Panc1 (cell line): ENCODE results near the gene SPRYD3. TPM values are rescaled to one million over a fixed set of nuclear protein-coding genes. Genes with fewer than 3 reads are reported as not detected.

ENCODE experiments used
- ATAC-seq: fragments of 200-7000 bp; cut with Tn5 transposase; 2 replicates; pipeline ENCODE4 v1.9.1; 2020; ENCODE audit warnings: mild to moderate bottlenecking, moderate library complexity
- BruUV-seq: library from RNA; stranded (reverse); fragments of 400-500 nt; replicated peaks from 2 replicates; lab custom pipeline; 2021; lab: Mats Ljungman, UMichigan
- CTCF ChIA-PET: fragments of 300-600 bp; sonication (Branson Sonifier 250); formaldehyde crosslinking; loops from one replicate; lab custom pipeline; 2022; ENCODE audit warnings: antibody characterized with exemption; lab: Charles Lee
- POLR2A ChIA-PET: fragments of 300-600 bp; sonication (Branson Sonifier 250); formaldehyde crosslinking; loops from one replicate; lab custom pipeline; 2022; ENCODE audit warnings: antibody characterized with exemption; lab: Charles Lee
- DNase-seq: peaks from one replicate; pipeline ENCODE4 v3.0.0-alpha.2; 2010; ENCODE audit warnings: low read depth, low spot score
- H3K27ac ChIP-seq: 2 replicates; pipeline ENCODE4 v1.5.1; 2011; ENCODE audit warnings: mild to moderate bottlenecking, low read length, inconsistent platforms
- H3K27me3 ChIP-seq: fragments of 200-500 bp; sonication (Bioruptor generic); 2 replicates; pipeline ENCODE4 v1.6.0; 2014; ENCODE audit warnings: low read length, inconsistent platforms; ENCODE audit not compliant: control insufficient read depth, insufficient read depth
- H3K36me3 ChIP-seq: fragments of 200-500 bp; sonication (Bioruptor generic); 2 replicates; pipeline ENCODE4 v1.5.1; 2014; ENCODE audit warnings: inconsistent platforms, mild to moderate bottlenecking, low read length, moderate library complexity; ENCODE audit not compliant: control insufficient read depth, insufficient read depth
- H3K4me1 ChIP-seq: 2 replicates; pipeline ENCODE4 v1.5.1; 2011; ENCODE audit warnings: inconsistent platforms, mild to moderate bottlenecking, low read length, moderate library complexity; ENCODE audit not compliant: control insufficient read depth, insufficient read depth
- H3K4me3 ChIP-seq, 2 experiments: 2 replicates each; pipeline ENCODE4 v1.5.1; 2011 to 2012; ENCODE audit warnings: low read depth in 2 of 2, low read length in 2 of 2, mild to moderate bottlenecking in 2 of 2, inconsistent platforms in 1 of 2, moderate library complexity in 1 of 2
- H3K9me3 ChIP-seq: fragments of 200-500 bp; sonication (Bioruptor generic); 2 replicates; pipeline ENCODE4 v1.5.1; 2014; ENCODE audit warnings: low read depth, mild to moderate bottlenecking, inconsistent platforms, low read length, moderate library complexity; ENCODE audit not compliant: control insufficient read depth, insufficient read depth
- POLR2AphosphoS5 ChIP-seq: IDR thresholded peaks from 2 replicates; pipeline ENCODE4 v1.6.1; 2012; ENCODE audit warnings: mild to moderate bottlenecking, low read depth, low read length, moderate library complexity
- REST ChIP-seq, 2 experiments: IDR thresholded peaks; 2 replicates each; pipeline ENCODE4 v1.6.1; 2011 to 2012; ENCODE audit warnings: low read depth in 2 of 2, control low read depth in 1 of 2, low read length in 1 of 2, mild to moderate bottlenecking in 1 of 2, moderate library complexity in 1 of 2; ENCODE audit not compliant: insufficient read depth in 1 of 2
- SIN3A ChIP-seq: IDR thresholded peaks from 2 replicates; pipeline ENCODE4 v1.6.1; 2012; ENCODE audit warnings: low read depth, mild to moderate bottlenecking, low read length, moderate library complexity, borderline replicate concordance; ENCODE audit not compliant: insufficient read depth
- TCF7L2 ChIP-seq: IDR thresholded peaks from 2 replicates; pipeline ENCODE4 v1.6.1; 2011; ENCODE audit warnings: mild to moderate bottlenecking, low read depth, low read length, inconsistent platforms
- in situ Hi-C: cut with HindIII; loops from 2 replicates; pipeline ENCODE4 v1.10.0; 2016; ENCODE audit warnings: low sequenced_read_pairs, low pct_unique_long_range_greater_than_20kb
- intact Hi-C: fragments of 100-400 bp; cut with micrococcal nuclease; formaldehyde crosslinking; loops from one replicate; pipeline ENCODE4 v1.10.0; 2022; ENCODE audit not compliant: unreplicated experiment
- total RNA-seq: library from RNA; stranded (reverse); gene quantifications from one replicate; pipeline ENCODE4 v1.2.1, GENCODE V29; 2021; ENCODE audit not compliant: unreplicated experiment
- TF ChIP-seq, protein P1 (sequence below): fragments of 450-650 bp; IDR thresholded peaks from 2 replicates; pipeline ENCODE4 v1.5.1; 2017; ENCODE audit warnings: mild to moderate bottlenecking

Gene SPRYD3
- total RNA-seq, 1 experiment from 2014 or later, result 25.0 TPM

DNA sequence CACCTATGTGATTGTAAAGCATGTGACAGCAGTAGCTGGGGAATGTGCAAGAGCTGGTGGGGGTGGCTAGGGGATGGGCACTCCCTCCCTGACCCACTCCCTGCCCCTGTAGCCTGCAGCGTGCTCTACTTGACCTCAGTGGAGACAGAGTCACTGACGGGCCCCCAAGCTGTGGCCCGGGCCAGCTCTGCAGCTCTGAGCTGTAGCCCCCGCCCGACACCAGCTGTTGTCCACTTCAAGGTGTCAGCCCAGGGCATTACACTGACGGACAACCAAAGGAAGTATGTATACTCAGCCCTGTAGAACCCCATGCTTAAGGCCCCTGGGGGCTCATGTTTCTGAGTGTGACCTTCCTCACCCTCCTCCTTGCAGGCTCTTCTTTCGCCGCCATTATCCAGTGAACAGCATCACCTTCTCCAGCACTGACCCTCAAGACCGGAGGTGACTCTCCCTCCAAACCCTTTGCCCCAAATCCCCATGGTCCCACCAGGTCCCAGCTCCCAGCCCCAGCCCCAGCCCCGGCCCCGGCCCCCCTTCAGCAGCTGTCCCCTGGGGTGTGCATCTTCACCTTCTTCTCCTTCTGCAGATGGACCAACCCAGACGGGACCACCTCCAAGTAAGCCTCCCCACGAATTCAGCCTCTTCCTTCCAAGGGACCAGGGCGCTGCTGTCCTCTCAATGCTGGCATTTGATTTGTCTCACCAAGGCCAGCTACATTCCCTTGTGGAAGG lies 16.0 kb downstream of the SPRYD3 start:
- Histone ChIP-seq H3K36me3 (no peaks in the 10 kb centered on the region; the same call in 1 of the 2 replicates), H3K9me3 (no peaks in the 10 kb centered on the region), H3K27ac (no peak overlapping the region), H3K4me3 (no peak overlapping the region), H3K27me3 (no peaks in the 10 kb centered on the region), H3K4me1 (peaks cover 13% of the 10 kb centered on the region)
- ChIA-PET CTCF (no interaction called here), POLR2A (no interaction called here)
- BruUV-seq, result no TSS peak
- intact Hi-C loops, result loop anchor here (10.0 kb wide), 1 partner anchor 92 kb away; no protein-coding TSS in a partner anchor
- ATAC-seq, result no peak
- no peak for DNase-seq
- in situ Hi-C loops, result no loop called here
- TF ChIP-seq TCF7L2 (no peak), SIN3A (no peak), POLR2AphosphoS5 (no peak), REST (IDR thresholded peaks at IDR 0.05; ENCODE audit: insufficient read depth in 1 of 2, low read depth in 2 of 2, low read length in 1 of 2) (no peak)
- TF ChIP-seq, protein P1, sequence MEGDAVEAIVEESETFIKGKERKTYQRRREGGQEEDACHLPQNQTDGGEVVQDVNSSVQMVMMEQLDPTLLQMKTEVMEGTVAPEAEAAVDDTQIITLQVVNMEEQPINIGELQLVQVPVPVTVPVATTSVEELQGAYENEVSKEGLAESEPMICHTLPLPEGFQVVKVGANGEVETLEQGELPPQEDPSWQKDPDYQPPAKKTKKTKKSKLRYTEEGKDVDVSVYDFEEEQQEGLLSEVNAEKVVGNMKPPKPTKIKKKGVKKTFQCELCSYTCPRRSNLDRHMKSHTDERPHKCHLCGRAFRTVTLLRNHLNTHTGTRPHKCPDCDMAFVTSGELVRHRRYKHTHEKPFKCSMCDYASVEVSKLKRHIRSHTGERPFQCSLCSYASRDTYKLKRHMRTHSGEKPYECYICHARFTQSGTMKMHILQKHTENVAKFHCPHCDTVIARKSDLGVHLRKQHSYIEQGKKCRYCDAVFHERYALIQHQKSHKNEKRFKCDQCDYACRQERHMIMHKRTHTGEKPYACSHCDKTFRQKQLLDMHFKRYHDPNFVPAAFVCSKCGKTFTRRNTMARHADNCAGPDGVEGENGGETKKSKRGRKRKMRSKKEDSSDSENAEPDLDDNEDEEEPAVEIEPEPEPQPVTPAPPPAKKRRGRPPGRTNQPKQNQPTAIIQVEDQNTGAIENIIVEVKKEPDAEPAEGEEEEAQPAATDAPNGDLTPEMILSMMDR, result no peak

DNA sequence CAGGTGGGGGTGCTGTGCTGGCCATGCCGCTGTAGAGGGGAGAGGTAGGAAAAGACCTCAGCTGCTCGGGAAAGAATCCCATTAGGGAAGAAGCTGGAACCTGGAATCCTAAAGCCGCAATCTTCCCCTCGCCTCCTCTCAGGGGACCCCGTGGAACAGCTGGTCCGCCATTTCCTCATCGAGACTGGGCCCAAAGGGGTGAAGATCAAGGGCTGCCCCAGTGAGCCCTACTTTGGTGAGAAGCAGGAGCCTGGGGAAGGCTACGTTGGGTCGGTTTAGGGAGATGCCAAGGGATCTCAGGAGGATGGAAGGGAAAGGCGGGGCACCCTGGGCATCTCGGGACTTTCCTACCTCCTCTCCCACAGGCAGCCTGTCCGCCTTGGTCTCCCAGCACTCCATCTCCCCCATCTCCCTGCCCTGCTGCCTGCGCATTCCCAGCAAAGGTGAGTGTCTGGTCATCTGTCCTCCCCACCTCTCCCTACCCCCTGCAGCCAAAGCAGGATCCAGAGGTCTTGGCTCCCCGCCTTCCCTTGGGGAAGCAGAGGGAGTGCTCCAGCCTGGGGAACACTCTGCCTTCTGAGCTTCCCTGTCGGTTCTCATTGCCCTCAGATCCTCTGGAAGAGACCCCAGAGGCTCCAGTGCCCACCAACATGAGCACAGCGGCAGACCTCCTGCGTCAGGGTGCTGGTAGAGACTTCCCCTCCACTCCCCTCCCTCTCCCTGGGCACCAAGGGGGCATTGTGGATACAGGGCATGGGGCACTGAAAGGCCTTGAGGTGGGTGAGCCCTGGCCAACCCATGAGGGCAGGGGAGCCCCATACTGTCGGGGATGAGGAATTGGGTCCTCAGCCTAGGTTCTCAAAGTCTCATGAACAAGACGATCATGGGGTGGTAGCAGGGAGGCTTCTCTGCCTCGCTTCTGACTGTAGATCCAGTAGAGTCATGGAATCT lies 16.9 kb downstream of the SPRYD3 start:
- ATAC-seq (no peak), DNase-seq (no peak)
- no TSS peak for BruUV-seq
- no peak for TF ChIP-seq TCF7L2
- TF ChIP-seq, protein P1, result peak; percentile 28; the same call in 1 of the 2 replicates
- TF ChIP-seq SIN3A, result no peak
- in situ Hi-C loops (no loop called here), intact Hi-C loops (loop anchor here (10.0 kb wide), 1 partner anchor 93 kb away; no protein-coding TSS in a partner anchor)
- H3K4me3 ChIP-seq, result no peak overlapping the region
- POLR2A ChIA-PET, result no interaction called here
- CTCF ChIA-PET, result interaction anchor here (0.5 to 1.3 kb wide), 2 partner anchors 14 to 415 kb away, joined by 3 to 5 read pairs; no protein-coding TSS in a partner anchor
- H3K9me3 ChIP-seq, result no peaks in the 10 kb centered on the region
- no peaks in the 10 kb centered on the region for H3K27me3 ChIP-seq
- no peak overlapping the region; the same call in 1 of the 2 replicates for H3K27ac ChIP-seq
- H3K4me1 ChIP-seq, result peaks cover 13% of the 10 kb centered on the region
- no peaks in the 10 kb centered on the region; the same call in 1 of the 2 replicates for H3K36me3 ChIP-seq
